HepG2 (cell line): Measurements from ENCODE around the gene ZBTB7B. TPM values are rescaled to one million over a fixed set of nuclear protein-coding genes. Genes with fewer than 3 reads are reported as not detected.

Experiments
- FIP1L1 ChIP-seq: fragments of 200-400 bp; formaldehyde crosslinking; IDR thresholded peaks from 2 replicates; pipeline ENCODE4 v1.6.1; 2018; ENCODE audit warnings: low read depth, mild to moderate bottlenecking, low read length, moderate library complexity, borderline replicate concordance; ENCODE audit not compliant: insufficient read depth
- MEIS2 ChIP-seq: sonication (generic); formaldehyde crosslinking; IDR thresholded peaks from 2 replicates; pipeline ENCODE4 v1.9.0; 2021; ENCODE audit warnings: mild to moderate bottlenecking, missing genetic modification reagents
- MYPOP ChIP-seq: sonication (generic); formaldehyde crosslinking; IDR thresholded peaks from 2 replicates; pipeline ENCODE4 v1.8.1; 2023; ENCODE audit warnings: mild to moderate bottlenecking, moderate library complexity, missing genetic modification reagents
- NFATC3 ChIP-seq: sonication (generic); formaldehyde crosslinking; IDR thresholded peaks from 2 replicates; pipeline ENCODE4 v1.5.1; 2020; ENCODE audit warnings: mild to moderate bottlenecking, missing genetic modification reagents
- POLR2AphosphoS2 ChIP-seq: IDR thresholded peaks from 2 replicates; pipeline ENCODE4 v1.6.1; 2011; ENCODE audit warnings: low read depth, low read length, improper control_type of control experiment
- PRMT3 ChIP-seq: sonication (generic); formaldehyde crosslinking; IDR thresholded peaks from 2 replicates; pipeline ENCODE4 v1.8.1; 2022; ENCODE audit warnings: low read depth, mild to moderate bottlenecking, moderate library complexity, missing genetic modification reagents, borderline replicate concordance
- SAFB2 ChIP-seq: sonication (generic); formaldehyde crosslinking; IDR thresholded peaks from 2 replicates; pipeline ENCODE4 v1.5.1; 2020; ENCODE audit warnings: missing genetic modification reagents, low read depth, mild to moderate bottlenecking, borderline replicate concordance
- SP140L ChIP-seq: sonication (generic); formaldehyde crosslinking; IDR thresholded peaks from 2 replicates; pipeline ENCODE4 v1.4.0; 2020; ENCODE audit warnings: missing genetic modification reagents, borderline replicate concordance
- ZFYVE20 ChIP-seq: sonication (generic); formaldehyde crosslinking; IDR thresholded peaks from 2 replicates; pipeline ENCODE4 v1.8.0; 2023; ENCODE audit warnings: low read depth, mild to moderate bottlenecking, moderate library complexity, missing genetic modification reagents, borderline replicate concordance
- ZIK1 ChIP-seq: sonication (generic); formaldehyde crosslinking; IDR thresholded peaks from 2 replicates; pipeline ENCODE4 v1.5.0; 2020; ENCODE audit warnings: mild to moderate bottlenecking, low read depth, missing genetic modification reagents, borderline replicate concordance
- ZNF317 ChIP-seq: sonication (generic); formaldehyde crosslinking; IDR thresholded peaks from 2 replicates; pipeline ENCODE4 v1.5.0; 2020; ENCODE audit warnings: mild to moderate bottlenecking, missing genetic modification reagents
- ZNF687 ChIP-seq: sonication (generic); formaldehyde crosslinking; IDR thresholded peaks from 2 replicates; pipeline ENCODE4 v1.5.1; 2020; ENCODE audit warnings: mild to moderate bottlenecking, missing genetic modification reagents, moderate library complexity
- ZNF749 ChIP-seq: sonication (generic); formaldehyde crosslinking; IDR thresholded peaks from 2 replicates; pipeline ENCODE4 v1.8.0; 2022; ENCODE audit warnings: mild to moderate bottlenecking, missing genetic modification reagents, moderate library complexity, borderline replicate concordance
- ZNF768 ChIP-seq: sonication (generic); formaldehyde crosslinking; IDR thresholded peaks from 2 replicates; pipeline ENCODE4 v1.4.0; 2020; ENCODE audit warnings: missing genetic modification reagents
- ZNF891 ChIP-seq: sonication (generic); formaldehyde crosslinking; IDR thresholded peaks from 2 replicates; pipeline ENCODE4 v1.5.0; 2020; ENCODE audit warnings: mild to moderate bottlenecking, missing genetic modification reagents
- polyA plus RNA-seq, 8 experiments: library from polyadenylated mRNA; depleted of rRNA in 3 of 8; stranded (reverse) in 7 of 8; unstranded in 1 of 8; fragments of >200 nt; fragmentation: Illumina TruSeq in 4 of 8; extraction: Trizol in 4 of 8; gene quantifications; 2 replicates each; pipeline versions ENCODE4 v1.2.1 to v1.2.3, GENCODE V29; 2011 to 2016; ENCODE audit warnings: low read depth in 4 of 8, missing spikeins in 1 of 8, mixed read lengths in 1 of 8; ENCODE audit not compliant: insufficient read depth in 1 of 8
- total RNA-seq, 5 experiments: library from RNA; depleted of rRNA; stranded (reverse); fragments of >200 nt; fragmentation: Illumina TruSeq; extraction: Trizol; gene quantifications; 2 replicates each; pipeline ENCODE4 v1.2.3, GENCODE V29; 2016; ENCODE audit warnings: low read depth in 1 of 5
- TF ChIP-seq, protein P1 (sequence below): sonication (generic); formaldehyde crosslinking; IDR thresholded peaks from 2 replicates; pipeline ENCODE4; 2020; ENCODE audit warnings: missing genetic modification reagents, mild to moderate bottlenecking, borderline replicate concordance
- TF ChIP-seq, protein P2 (sequence below), 2 experiments: sonication (generic) in 1 of 2; formaldehyde crosslinking in 1 of 2; IDR thresholded peaks; 2 replicates each; pipeline versions ENCODE4 v1.5.1 to v1.6.1; 2011 to 2020; ENCODE audit warnings: borderline replicate concordance in 1 of 2, low read depth in 1 of 2, low read length in 1 of 2, mild to moderate bottlenecking in 1 of 2, missing genetic modification reagents in 1 of 2, moderate library complexity in 1 of 2

ZBTB7B gene
- total and polyA plus RNA-seq, 2 of the 13 experiments (the other 11 are each of a cell fraction or from before 2014, with no cell fraction given), result 15.5 to 17.5 TPM

GRCh38 chr1:155063550-155064110 is 61.0 kb downstream of the ZBTB7B start, which contains the start of gene EFNA4 (continued):
- TF ChIP-seq SAFB2 (CRISPR knock-in tag), result peak; percentile 73; the same call in 1 of the 2 replicates
- TF ChIP-seq ZFYVE20 (CRISPR knock-in tag), result 0 out of 2 replicates have a peak, but pooled peaks have one; percentile 33
- no peak for TF ChIP-seq FIP1L1
- no peak; the same call in 1 of the 2 replicates for TF ChIP-seq NFATC3 (CRISPR knock-in tag)
- no peak for TF ChIP-seq MEIS2 (CRISPR knock-in tag)
- TF ChIP-seq SP140L (CRISPR knock-in tag), result no peak
- TF ChIP-seq, protein P1, sequence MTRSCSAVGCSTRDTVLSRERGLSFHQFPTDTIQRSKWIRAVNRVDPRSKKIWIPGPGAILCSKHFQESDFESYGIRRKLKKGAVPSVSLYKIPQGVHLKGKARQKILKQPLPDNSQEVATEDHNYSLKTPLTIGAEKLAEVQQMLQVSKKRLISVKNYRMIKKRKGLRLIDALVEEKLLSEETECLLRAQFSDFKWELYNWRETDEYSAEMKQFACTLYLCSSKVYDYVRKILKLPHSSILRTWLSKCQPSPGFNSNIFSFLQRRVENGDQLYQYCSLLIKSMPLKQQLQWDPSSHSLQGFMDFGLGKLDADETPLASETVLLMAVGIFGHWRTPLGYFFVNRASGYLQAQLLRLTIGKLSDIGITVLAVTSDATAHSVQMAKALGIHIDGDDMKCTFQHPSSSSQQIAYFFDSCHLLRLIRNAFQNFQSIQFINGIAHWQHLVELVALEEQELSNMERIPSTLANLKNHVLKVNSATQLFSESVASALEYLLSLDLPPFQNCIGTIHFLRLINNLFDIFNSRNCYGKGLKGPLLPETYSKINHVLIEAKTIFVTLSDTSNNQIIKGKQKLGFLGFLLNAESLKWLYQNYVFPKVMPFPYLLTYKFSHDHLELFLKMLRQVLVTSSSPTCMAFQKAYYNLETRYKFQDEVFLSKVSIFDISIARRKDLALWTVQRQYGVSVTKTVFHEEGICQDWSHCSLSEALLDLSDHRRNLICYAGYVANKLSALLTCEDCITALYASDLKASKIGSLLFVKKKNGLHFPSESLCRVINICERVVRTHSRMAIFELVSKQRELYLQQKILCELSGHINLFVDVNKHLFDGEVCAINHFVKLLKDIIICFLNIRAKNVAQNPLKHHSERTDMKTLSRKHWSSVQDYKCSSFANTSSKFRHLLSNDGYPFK (CRISPR knock-in tag), result 0 out of 2 replicates have a peak, but pooled peaks have one; percentile 30
- peak; percentile 63; the same call in 1 of the 2 replicates for TF ChIP-seq ZIK1
- TF ChIP-seq MYPOP, result peak; percentile 57; the same call in 1 of the 2 replicates
- TF ChIP-seq ZNF317, result no peak
- TF ChIP-seq ZNF891 (CRISPR knock-in tag), result peak; percentile 31; the same call in 1 of the 2 replicates
- TF ChIP-seq ZNF768 (CRISPR knock-in tag), result no peak
- TF ChIP-seq POLR2AphosphoS2, result no peak
- peak; percentile 65 for TF ChIP-seq ZNF687
- no peak for TF ChIP-seq PRMT3
- TF ChIP-seq ZNF749, result 0 out of 2 replicates have a peak, but pooled peaks have one; percentile 25
- TF ChIP-seq, protein P2, sequence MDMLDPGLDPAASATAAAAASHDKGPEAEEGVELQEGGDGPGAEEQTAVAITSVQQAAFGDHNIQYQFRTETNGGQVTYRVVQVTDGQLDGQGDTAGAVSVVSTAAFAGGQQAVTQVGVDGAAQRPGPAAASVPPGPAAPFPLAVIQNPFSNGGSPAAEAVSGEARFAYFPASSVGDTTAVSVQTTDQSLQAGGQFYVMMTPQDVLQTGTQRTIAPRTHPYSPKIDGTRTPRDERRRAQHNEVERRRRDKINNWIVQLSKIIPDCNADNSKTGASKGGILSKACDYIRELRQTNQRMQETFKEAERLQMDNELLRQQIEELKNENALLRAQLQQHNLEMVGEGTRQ (IDR thresholded peaks at IDR 0.05; ENCODE audit: low read depth, low read length), result no peak
- TF ChIP-seq, protein P2 (CRISPR knock-in tag; IDR thresholded peaks at IDR 0.05; ENCODE audit: borderline replicate concordance), result no peak
